GM18499 (cell line): ENCODE results near the gene GPR176.
A peak's percentile ranks its signal among the peaks of the same experiment; 100 is the strongest.

Source experiments
- ATAC-seq: cut with Tn5 transposase; IDR thresholded peaks from one replicate; pipeline ENCODE4 v1.9.1; 2021; ENCODE audit warnings: moderate number of reproducible peaks; ENCODE audit not compliant: insufficient read depth, unreplicated experiment

GPR176 gene

GRCh38 chr15:39936681-39937080, 16.6 kb upstream of the GPR176 start:
- no peak for ATAC-seq

- ATAC-seq: no peak
These were observed 16.1 kb upstream of the GPR176 start for GRCh38 chr15:39936187-39936586.

GRCh38 chr15:39935241-39935640, 15.2 kb upstream of the GPR176 start:
- no peak for ATAC-seq

- no peak for ATAC-seq
These were observed 14.5 kb upstream of the GPR176 start for GRCh38 chr15:39934397-39935071.

GRCh38 chr15:39931615-39932014, 11.5 kb upstream of the GPR176 start:
- no peak for ATAC-seq

- no peak for ATAC-seq
These were observed 6.5 kb upstream of the GPR176 start for GRCh38 chr15:39926526-39926925.

GRCh38 chr15:39925112-39925842, 5.2 kb upstream of the GPR176 start:
- no peak for ATAC-seq

- ATAC-seq: no peak
These were observed 4.4 kb upstream of the GPR176 start for GRCh38 chr15:39924437-39924836.

- ATAC-seq: no peak
These were observed 2.5 kb upstream of the GPR176 start for GRCh38 chr15:39922462-39923092.

GRCh38 chr15:39921274-39921638, 1.2 kb upstream of the GPR176 start:
- ATAC-seq: no peak

GRCh38 chr15:39920510-39921273, 626 bp upstream of the GPR176 start:
- peak; percentile 42 for ATAC-seq

- no peak for ATAC-seq
These were observed 687 bp downstream of the GPR176 start for GRCh38 chr15:39919411-39919747.

GRCh38 chr15:39918688-39919385, 1.2 kb downstream of the GPR176 start:
- no peak for ATAC-seq

GRCh38 chr15:39914977-39915376, 5.1 kb downstream of the GPR176 start:
- no peak for ATAC-seq

- ATAC-seq: no peak
These were observed 11.1 kb downstream of the GPR176 start for GRCh38 chr15:39909007-39909406.

- ATAC-seq: no peak
These were observed 11.9 kb downstream of the GPR176 start for GRCh38 chr15:39908186-39908585.

GRCh38 chr15:39907216-39907615, 12.8 kb downstream of the GPR176 start:
- no peak for ATAC-seq

GRCh38 chr15:39904115-39904514, 16.0 kb downstream of the GPR176 start:
- no peak for ATAC-seq

- ATAC-seq: no peak
These were observed 21.7 kb downstream of the GPR176 start for GRCh38 chr15:39898317-39898716.

- no peak for ATAC-seq
These were observed 23.2 kb downstream of the GPR176 start for GRCh38 chr15:39896846-39897245.
